ENCODE measurements around the gene SETDB2.
"Not testable (repeated sequence)": the region's sequence is repeated elsewhere in the genome, so short reads cannot be mapped to it uniquely, and the experiment has no call there.

The SETDB2 gene

DNA sequence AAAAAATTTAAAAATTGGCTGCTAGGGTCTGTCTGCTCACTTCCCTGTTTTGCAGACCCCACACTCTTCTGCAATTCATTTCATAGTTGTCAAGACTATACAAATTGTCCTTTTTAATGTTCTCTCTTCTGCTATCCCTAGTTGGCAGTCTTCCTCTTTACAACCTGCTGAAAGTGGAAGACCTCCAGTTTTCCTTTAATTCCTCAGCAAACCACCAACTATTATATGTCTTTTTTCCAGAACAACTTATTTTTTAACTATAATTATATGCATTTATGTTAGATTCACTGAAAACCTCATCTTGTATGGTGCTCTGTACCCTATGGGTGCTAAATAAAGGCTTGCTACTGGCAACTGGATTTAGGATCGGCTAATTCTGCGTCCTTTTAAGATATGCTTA lies 50.6 kb downstream of the SETDB2 start:
- peak overlapping the region; percentile 61 for H3K4me3 ChIP-seq (ENCODE audit: low read length)
- TF ChIP-seq, protein P1, sequence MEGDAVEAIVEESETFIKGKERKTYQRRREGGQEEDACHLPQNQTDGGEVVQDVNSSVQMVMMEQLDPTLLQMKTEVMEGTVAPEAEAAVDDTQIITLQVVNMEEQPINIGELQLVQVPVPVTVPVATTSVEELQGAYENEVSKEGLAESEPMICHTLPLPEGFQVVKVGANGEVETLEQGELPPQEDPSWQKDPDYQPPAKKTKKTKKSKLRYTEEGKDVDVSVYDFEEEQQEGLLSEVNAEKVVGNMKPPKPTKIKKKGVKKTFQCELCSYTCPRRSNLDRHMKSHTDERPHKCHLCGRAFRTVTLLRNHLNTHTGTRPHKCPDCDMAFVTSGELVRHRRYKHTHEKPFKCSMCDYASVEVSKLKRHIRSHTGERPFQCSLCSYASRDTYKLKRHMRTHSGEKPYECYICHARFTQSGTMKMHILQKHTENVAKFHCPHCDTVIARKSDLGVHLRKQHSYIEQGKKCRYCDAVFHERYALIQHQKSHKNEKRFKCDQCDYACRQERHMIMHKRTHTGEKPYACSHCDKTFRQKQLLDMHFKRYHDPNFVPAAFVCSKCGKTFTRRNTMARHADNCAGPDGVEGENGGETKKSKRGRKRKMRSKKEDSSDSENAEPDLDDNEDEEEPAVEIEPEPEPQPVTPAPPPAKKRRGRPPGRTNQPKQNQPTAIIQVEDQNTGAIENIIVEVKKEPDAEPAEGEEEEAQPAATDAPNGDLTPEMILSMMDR (IDR thresholded peaks at IDR 0.05; ENCODE audit: insufficient read depth, low read depth, low read length, missing control alignments) = no peak
- no peak for DNase-seq (ENCODE audit: low read depth)

DNA sequence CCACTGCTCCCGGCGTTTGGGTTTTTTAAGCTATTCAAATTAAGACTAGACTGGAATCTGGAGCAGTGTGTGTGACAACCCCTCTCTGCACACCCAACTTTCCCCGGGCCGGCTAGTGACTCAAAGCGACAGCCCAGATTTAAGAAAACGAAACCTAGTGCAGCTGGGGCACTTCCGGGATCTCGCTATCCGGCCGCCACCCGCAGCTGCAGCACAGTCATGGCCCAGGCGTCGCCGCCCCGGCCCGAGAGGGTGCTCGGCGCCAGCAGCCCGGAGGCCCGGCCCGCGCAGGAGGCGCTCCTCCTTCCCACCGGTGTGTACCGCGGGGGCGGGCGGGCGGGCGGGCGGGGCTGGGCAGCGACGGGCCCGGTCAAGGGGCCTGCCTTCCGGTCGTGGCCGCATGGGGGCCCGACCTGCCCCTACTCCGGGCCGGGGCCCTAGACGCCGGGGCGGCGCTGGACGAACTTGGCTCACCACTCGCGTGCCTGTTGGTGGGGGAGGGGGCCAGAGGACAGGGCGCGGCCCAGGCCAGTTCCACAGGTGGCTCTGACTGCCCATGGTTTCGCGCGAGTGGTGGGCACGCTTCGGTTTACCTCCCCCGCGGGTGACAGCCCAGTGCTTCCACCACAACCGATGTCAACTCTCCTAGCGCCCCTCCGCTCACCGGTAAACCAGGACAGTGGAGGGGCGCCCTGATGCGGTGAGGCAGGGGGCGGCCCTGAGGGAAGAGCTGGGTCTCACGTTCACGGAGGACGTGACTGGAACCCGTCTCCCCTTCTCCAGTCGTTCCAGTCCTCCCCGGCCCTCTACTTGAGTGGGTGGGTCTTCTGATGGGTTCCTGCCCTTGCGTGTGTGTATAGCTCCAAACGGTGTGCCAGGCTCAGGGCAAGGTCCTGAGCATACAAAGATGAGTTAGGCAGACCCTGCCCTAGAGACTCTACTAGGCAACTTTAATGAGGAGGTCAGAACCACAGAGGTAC lies 52.0 kb downstream of the SETDB2 start, which contains the start of gene PHF11:
Gene PHF11, plus strand, starts transcription at position 171 of the 980 bp plus-strand sequence. Its CDS starts 49 bp downstream, at position 220.
- DNase-seq (ENCODE audit: low read depth) = peak; percentile 79
- peak within 1 kb of the TSS; percentile 61 for H3K4me3 ChIP-seq (ENCODE audit: low read length)
- TF ChIP-seq, protein P1 (IDR thresholded peaks at IDR 0.05; ENCODE audit: insufficient read depth, low read depth, low read length, missing control alignments) = no peak

GRCh38 chr13:49496837-49497236 lies 52.8 kb downstream of the SETDB2 start:
- peak; percentile 6 for DNase-seq (ENCODE audit: low read depth)
- not testable (repeated sequence) for H3K4me3 ChIP-seq (ENCODE audit: low read length)

DNA sequence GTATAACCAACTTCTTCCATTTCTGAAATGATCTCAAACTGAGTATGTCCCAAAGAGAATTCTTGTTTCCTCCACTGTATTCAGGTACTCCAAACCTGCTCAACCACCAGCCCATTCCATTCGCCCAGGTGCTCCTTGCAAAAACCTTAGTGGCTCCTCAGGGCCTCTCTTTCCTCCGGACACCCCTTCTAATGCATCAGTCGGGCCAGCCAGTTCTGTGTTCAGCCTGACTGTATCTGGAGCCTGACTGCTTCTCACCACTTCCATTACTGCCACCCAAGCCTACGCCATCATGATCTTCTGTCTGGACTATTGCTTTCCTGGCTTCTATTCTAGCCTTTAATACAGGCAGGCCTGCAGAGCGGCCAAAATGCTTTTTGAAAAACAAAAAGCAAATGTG lies 53.2 kb downstream of the SETDB2 start:
- DNase-seq (ENCODE audit: low read depth) = no peak
- H3K4me3 ChIP-seq (ENCODE audit: low read length) = no peak overlapping the region
- TF ChIP-seq, protein P1 (IDR thresholded peaks at IDR 0.05; ENCODE audit: insufficient read depth, low read depth, low read length, missing control alignments) = no peak

DNA sequence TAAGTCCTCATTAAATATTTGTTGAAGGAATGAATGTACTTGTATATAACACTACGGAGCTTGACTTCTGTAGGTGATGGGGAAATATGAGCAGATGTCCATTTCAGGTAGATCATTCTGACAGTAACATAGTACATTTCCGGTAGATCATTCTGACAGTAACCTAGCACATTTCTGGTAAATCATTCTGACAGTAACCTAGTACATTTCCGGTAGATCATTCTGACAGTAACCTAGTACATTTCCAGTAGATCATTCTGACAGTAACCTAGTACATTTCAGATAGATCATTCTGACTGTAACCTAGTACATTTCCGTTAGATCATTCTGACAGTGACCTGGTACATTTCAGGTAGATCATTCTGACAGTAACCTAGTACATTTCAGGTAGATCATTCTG lies 54.1 kb downstream of the SETDB2 start:
- no peak overlapping the region for H3K4me3 ChIP-seq (ENCODE audit: low read length)
- DNase-seq (ENCODE audit: low read depth) = no peak
- TF ChIP-seq, protein P1 (IDR thresholded peaks at IDR 0.05; ENCODE audit: insufficient read depth, low read depth, low read length, missing control alignments) = no peak

GRCh38 chr13:49499889-49500660 lies 56.0 kb downstream of the SETDB2 start:
- TF ChIP-seq, protein P1 (IDR thresholded peaks at IDR 0.05; ENCODE audit: insufficient read depth, low read depth, low read length, missing control alignments) = no peak
- no peak for DNase-seq (ENCODE audit: low read depth)
- H3K4me3 ChIP-seq (ENCODE audit: low read length) = no peak overlapping the region

DNA sequence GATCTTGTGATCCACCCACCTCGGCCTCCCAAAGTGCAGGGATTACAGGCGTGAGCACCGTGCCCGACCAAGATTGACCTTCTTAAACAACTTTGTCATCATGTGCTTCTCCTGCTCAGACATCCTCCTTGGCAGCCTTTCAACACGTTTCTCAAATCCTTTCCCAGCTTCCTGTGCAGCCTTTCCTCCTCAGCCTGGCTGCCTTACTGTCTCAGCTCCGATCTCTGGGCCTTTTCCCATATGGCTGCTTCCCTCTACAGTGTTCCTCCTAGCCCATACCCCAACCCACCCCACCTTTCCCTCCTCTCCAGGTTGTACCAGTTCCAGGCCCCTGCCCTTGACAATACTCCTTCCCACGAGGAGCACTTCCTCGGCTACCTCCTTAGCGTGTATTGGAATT lies 58.9 kb downstream of the SETDB2 start:
- DNase-seq (ENCODE audit: low read depth) = no peak
- H3K4me3 ChIP-seq (ENCODE audit: low read length) = no peak overlapping the region
- TF ChIP-seq, protein P1 (IDR thresholded peaks at IDR 0.05; ENCODE audit: insufficient read depth, low read depth, low read length, missing control alignments) = no peak
